ENCODE data around the gene FAM9C. TPM values are rescaled to one million over a fixed set of nuclear protein-coding genes. Genes with fewer than 3 reads are reported as not detected.

The FAM9C gene
- total and polyA plus RNA-seq, 9 of the 15 experiments (the other 6 are each of a cell fraction or from before 2014, with no cell fraction given): not detected

DNA sequence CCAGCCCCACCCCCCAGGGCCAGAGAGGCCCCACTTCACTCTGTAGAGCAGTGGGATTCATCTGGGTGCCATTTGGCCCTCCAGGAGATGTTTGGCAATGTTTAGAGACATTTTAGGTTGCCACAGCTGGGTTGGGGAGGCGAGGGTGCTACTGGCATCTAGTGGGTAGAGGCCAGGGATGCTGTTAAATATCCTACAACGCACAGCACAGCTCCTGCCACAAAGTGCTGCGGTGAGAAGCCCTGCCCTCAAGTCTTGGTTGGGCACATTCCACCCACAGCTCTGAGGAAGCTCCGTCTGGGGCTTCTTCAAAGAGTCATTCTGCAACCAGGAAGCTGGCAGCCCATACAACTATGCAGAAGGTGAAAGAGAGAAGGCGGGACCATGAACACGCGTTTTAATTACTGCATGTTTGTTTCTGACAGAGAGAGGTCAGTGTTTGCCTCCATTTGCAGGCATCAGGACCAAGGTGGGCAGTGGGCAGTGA is 48.1 kb upstream of the FAM9C start (continued):
- TF ChIP-seq, protein P1, sequence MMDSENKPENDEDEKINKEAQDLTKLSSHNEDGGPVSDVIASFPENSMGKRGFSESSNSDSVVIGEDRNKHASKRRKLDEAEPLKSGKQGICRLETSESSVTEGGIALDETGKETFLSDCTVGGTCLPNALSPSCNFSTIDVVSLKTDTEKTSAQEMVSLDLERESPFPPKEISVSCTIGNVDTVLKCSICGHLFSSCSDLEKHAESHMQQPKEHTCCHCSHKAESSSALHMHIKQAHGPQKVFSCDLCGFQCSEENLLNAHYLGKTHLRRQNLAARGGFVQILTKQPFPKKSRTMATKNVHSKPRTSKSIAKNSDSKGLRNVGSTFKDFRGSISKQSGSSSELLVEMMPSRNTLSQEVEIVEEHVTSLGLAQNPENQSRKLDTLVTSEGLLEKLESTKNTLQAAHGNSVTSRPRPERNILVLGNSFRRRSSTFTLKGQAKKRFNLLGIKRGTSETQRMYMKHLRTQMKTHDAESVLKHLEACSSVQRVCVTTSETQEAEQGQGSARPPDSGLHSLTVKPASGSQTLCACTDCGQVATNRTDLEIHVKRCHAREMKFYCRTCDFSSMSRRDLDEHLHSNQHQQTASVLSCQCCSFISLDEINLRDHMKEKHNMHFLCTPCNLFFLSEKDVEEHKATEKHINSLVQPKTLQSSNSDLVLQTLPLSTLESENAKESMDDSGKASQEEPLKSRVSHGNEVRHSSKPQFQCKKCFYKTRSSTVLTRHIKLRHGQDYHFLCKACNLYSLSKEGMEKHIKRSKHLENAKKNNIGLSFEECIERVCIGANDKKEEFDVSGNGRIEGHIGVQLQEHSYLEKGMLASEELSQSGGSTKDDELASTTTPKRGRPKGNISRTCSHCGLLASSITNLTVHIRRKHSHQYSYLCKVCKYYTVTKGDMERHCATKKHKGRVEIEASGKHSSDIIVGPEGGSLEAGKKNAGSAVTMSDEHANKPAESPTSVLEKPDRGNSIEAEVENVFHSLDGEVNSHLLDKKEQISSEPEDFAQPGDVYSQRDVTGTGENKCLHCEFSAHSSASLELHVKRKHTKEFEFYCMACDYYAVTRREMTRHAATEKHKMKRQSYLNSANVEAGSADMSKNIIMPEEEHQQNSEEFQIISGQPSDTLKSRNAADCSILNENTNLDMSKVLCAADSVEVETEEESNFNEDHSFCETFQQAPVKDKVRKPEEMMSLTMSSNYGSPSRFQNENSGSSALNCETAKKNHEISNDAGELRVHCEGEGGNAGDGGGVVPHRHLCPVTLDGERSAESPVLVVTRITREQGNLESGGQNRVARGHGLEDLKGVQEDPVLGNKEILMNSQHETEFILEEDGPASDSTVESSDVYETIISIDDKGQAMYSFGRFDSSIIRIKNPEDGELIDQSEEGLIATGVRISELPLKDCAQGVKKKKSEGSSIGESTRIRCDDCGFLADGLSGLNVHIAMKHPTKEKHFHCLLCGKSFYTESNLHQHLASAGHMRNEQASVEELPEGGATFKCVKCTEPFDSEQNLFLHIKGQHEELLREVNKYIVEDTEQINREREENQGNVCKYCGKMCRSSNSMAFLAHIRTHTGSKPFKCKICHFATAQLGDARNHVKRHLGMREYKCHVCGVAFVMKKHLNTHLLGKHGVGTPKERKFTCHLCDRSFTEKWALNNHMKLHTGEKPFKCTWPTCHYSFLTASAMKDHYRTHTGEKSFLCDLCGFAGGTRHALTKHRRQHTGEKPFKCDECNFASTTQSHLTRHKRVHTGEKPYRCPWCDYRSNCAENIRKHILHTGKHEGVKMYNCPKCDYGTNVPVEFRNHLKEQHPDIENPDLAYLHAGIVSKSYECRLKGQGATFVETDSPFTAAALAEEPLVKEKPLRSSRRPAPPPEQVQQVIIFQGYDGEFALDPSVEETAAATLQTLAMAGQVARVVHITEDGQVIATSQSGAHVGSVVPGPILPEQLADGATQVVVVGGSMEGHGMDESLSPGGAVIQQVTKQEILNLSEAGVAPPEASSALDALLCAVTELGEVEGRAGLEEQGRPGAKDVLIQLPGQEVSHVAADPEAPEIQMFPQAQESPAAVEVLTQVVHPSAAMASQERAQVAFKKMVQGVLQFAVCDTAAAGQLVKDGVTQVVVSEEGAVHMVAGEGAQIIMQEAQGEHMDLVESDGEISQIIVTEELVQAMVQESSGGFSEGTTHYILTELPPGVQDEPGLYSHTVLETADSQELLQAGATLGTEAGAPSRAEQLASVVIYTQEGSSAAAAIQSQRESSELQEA (IDR thresholded peaks at IDR 0.05; ENCODE audit: low read depth): no peak
- no peak for TF ChIP-seq POLR2H (tag; IDR thresholded peaks at IDR 0.05; ENCODE audit: low read depth)
